Activated naive CD8-positive, alpha-beta T cell treated with anti-CD3 and anti-CD28 coated beads, Interleukin-2, amount 50 U/mL, for 24 hours (primary cell): Measurements from ENCODE around the gene NDE1.
"Not testable (repeated sequence)": the region's sequence is repeated elsewhere in the genome, so short reads cannot be mapped to it uniquely, and the experiment has no call there.

Experiments
- ATAC-seq: fragments of 150-1000 bp; cut with Tn5 transposase; one replicate; pipeline ENCODE4 v1.10.0; 2021
- DNase-seq: peaks from one replicate; pipeline ENCODE4 v3.0.0; 2021
- H3K27ac Mint-ChIP-seq: one replicate; pipeline ENCODE4 v1.8.0; 2021; ENCODE audit warnings: mild to moderate bottlenecking, mixed read lengths
- H3K27me3 Mint-ChIP-seq: one replicate; pipeline ENCODE4 v1.8.0; 2021; ENCODE audit warnings: mixed read lengths
- H3K36me3 Mint-ChIP-seq: one replicate; pipeline ENCODE4 v1.8.0; 2021; ENCODE audit warnings: low read depth, mixed read lengths
- H3K4me1 Mint-ChIP-seq: one replicate; pipeline ENCODE4 v1.8.0; 2021; ENCODE audit warnings: mixed read lengths
- H3K4me3 Mint-ChIP-seq: one replicate; pipeline ENCODE4 v1.8.0; 2021; ENCODE audit warnings: mild to moderate bottlenecking, moderate library complexity, mixed read lengths
- H3K9me3 Mint-ChIP-seq: one replicate; pipeline ENCODE4 v1.8.0; 2021; ENCODE audit warnings: mixed read lengths

NDE1 gene

GRCh38 chr16:15652293-15653001 is 2.4 kb downstream of the NDE1 start:
- DNase-seq (no peak), ATAC-seq (no peak)
- Mint-ChIP-seq H3K9me3 (no peaks in the 10 kb centered on the region), H3K27ac (peak overlapping the region; percentile 56), H3K4me1 (peaks cover 47% of the 10 kb centered on the region), H3K4me3 (peak overlapping the region; percentile 100), H3K36me3 (peaks cover 28% of the 10 kb centered on the region), H3K27me3 (peaks cover 2% of the 10 kb centered on the region)

GRCh38 chr16:15653227-15653626 is 3.2 kb downstream of the NDE1 start:
- no peak for ATAC-seq
- Mint-ChIP-seq H3K27ac (no peak overlapping the region), H3K4me1 (peaks cover 55% of the 10 kb centered on the region), H3K27me3 (peaks cover 2% of the 10 kb centered on the region), H3K4me3 (peak overlapping the region; percentile 100), H3K36me3 (peaks cover 32% of the 10 kb centered on the region), H3K9me3 (no peaks in the 10 kb centered on the region)
- no peak for DNase-seq

GRCh38 chr16:15654591-15654990 is 4.5 kb downstream of the NDE1 start:
- no peak for DNase-seq
- no peak for ATAC-seq
- H3K4me1 Mint-ChIP-seq = peaks cover 60% of the 10 kb centered on the region
- peaks cover 2% of the 10 kb centered on the region for H3K27me3 Mint-ChIP-seq
- no peak overlapping the region for H3K4me3 Mint-ChIP-seq
- H3K9me3 Mint-ChIP-seq = no peaks in the 10 kb centered on the region
- H3K36me3 Mint-ChIP-seq = peaks cover 37% of the 10 kb centered on the region
- H3K27ac Mint-ChIP-seq = no peak overlapping the region

- DNase-seq, H3K27ac Mint-ChIP-seq, H3K27me3 Mint-ChIP-seq, H3K4me3 Mint-ChIP-seq, H3K9me3 Mint-ChIP-seq, ATAC-seq: not testable (repeated sequence)
- Mint-ChIP-seq H3K36me3 (peaks cover 40% of the 10 kb centered on the region), H3K4me1 (peaks cover 63% of the 10 kb centered on the region)
These were observed 5.5 kb downstream of the NDE1 start for GRCh38 chr16:15655561-15655960.

GRCh38 chr16:15658149-15658548 is 8.1 kb downstream of the NDE1 start:
- DNase-seq (no peak), ATAC-seq (peak; percentile 52)
- Mint-ChIP-seq H3K9me3 (no peaks in the 10 kb centered on the region), H3K27me3 (no peaks in the 10 kb centered on the region), H3K36me3 (peaks cover 45% of the 10 kb centered on the region), H3K4me3 (no peak overlapping the region), H3K27ac (no peak overlapping the region), H3K4me1 (peaks cover 51% of the 10 kb centered on the region)

- ATAC-seq (no peak), DNase-seq (no peak)
- peak overlapping the region; percentile 73 for H3K27ac Mint-ChIP-seq
- H3K4me3 Mint-ChIP-seq = no peak overlapping the region
- H3K36me3 Mint-ChIP-seq = peaks cover 42% of the 10 kb centered on the region
- no peaks in the 10 kb centered on the region for H3K9me3 Mint-ChIP-seq
- peaks cover 47% of the 10 kb centered on the region for H3K4me1 Mint-ChIP-seq
- no peaks in the 10 kb centered on the region for H3K27me3 Mint-ChIP-seq
These were observed 8.5 kb downstream of the NDE1 start for GRCh38 chr16:15658556-15658955.

- peaks cover 38% of the 10 kb centered on the region for H3K36me3 Mint-ChIP-seq
- H3K9me3 Mint-ChIP-seq = no peaks in the 10 kb centered on the region
- peaks cover 38% of the 10 kb centered on the region for H3K4me1 Mint-ChIP-seq
- H3K27me3 Mint-ChIP-seq = no peaks in the 10 kb centered on the region
- ATAC-seq = no peak
- H3K27ac Mint-ChIP-seq = no peak overlapping the region
- H3K4me3 Mint-ChIP-seq = no peak overlapping the region
- DNase-seq = no peak
These were observed 10.2 kb downstream of the NDE1 start for GRCh38 chr16:15660203-15660601.

- DNase-seq = no peak
- peaks cover 14% of the 10 kb centered on the region for H3K4me1 Mint-ChIP-seq
- no peak overlapping the region for H3K4me3 Mint-ChIP-seq
- H3K36me3 Mint-ChIP-seq = peaks cover 45% of the 10 kb centered on the region
- no peak for ATAC-seq
- H3K9me3 Mint-ChIP-seq = no peaks in the 10 kb centered on the region
- no peaks in the 10 kb centered on the region for H3K27me3 Mint-ChIP-seq
- no peak overlapping the region for H3K27ac Mint-ChIP-seq
These were observed 15.1 kb downstream of the NDE1 start for GRCh38 chr16:15665107-15665506.

- H3K36me3 Mint-ChIP-seq = peaks cover 45% of the 10 kb centered on the region
These were observed 17.2 kb downstream of the NDE1 start for GRCh38 chr16:15667091-15667742.

GRCh38 chr16:15671530-15672117 is 21.6 kb downstream of the NDE1 start:
- H3K36me3 Mint-ChIP-seq = peaks cover 50% of the 10 kb centered on the region
- H3K4me1 Mint-ChIP-seq = peaks cover 42% of the 10 kb centered on the region
- H3K9me3 Mint-ChIP-seq = no peaks in the 10 kb centered on the region
- DNase-seq (no peak), ATAC-seq (no peak)
- no peaks in the 10 kb centered on the region for H3K27me3 Mint-ChIP-seq
- no peak overlapping the region for H3K4me3 Mint-ChIP-seq
- H3K27ac Mint-ChIP-seq = peak overlapping the region; percentile 95

More at GRCh38 chr16:15667091-15667742, 17.2 kb downstream of the NDE1 start:
- ATAC-seq (no peak), DNase-seq (no peak)
- H3K27me3 Mint-ChIP-seq = no peaks in the 10 kb centered on the region
- H3K27ac Mint-ChIP-seq = no peak overlapping the region
- H3K4me3 Mint-ChIP-seq = no peak overlapping the region
- H3K9me3 Mint-ChIP-seq = no peaks in the 10 kb centered on the region
- peaks cover 13% of the 10 kb centered on the region for H3K4me1 Mint-ChIP-seq

- Mint-ChIP-seq H3K4me1 (peaks cover 42% of the 10 kb centered on the region), H3K27ac (peak overlapping the region; percentile 95), H3K36me3 (peaks cover 46% of the 10 kb centered on the region)
- not testable (repeated sequence) for ATAC-seq, H3K4me3 Mint-ChIP-seq, H3K9me3 Mint-ChIP-seq, DNase-seq, H3K27me3 Mint-ChIP-seq
These were observed 22.1 kb downstream of the NDE1 start for GRCh38 chr16:15672127-15672513.

GRCh38 chr16:15672514-15673167 is 22.6 kb downstream of the NDE1 start:
- Mint-ChIP-seq H3K27me3 (no peaks in the 10 kb centered on the region), H3K27ac (peak overlapping the region; percentile 95), H3K4me3 (peak overlapping the region; percentile 63), H3K4me1 (peaks cover 42% of the 10 kb centered on the region), H3K9me3 (no peaks in the 10 kb centered on the region), H3K36me3 (peaks cover 43% of the 10 kb centered on the region)
- DNase-seq (peak; percentile 50), ATAC-seq (peak; percentile 87)

- no peak for DNase-seq
- H3K36me3 Mint-ChIP-seq = peaks cover 43% of the 10 kb centered on the region
- ATAC-seq = no peak
- H3K4me3 Mint-ChIP-seq = no peak overlapping the region
- peak overlapping the region; percentile 27 for H3K27ac Mint-ChIP-seq
- H3K4me1 Mint-ChIP-seq = peaks cover 42% of the 10 kb centered on the region
- H3K27me3 Mint-ChIP-seq = no peaks in the 10 kb centered on the region
- H3K9me3 Mint-ChIP-seq = no peaks in the 10 kb centered on the region
These were observed 24.5 kb downstream of the NDE1 start for GRCh38 chr16:15674571-15674970.

GRCh38 chr16:15676506-15676905 is 26.5 kb downstream of the NDE1 start:
- no peak for DNase-seq
- H3K27ac Mint-ChIP-seq = no peak overlapping the region
- H3K9me3 Mint-ChIP-seq = no peaks in the 10 kb centered on the region
- ATAC-seq = no peak
- no peak overlapping the region for H3K4me3 Mint-ChIP-seq
- peaks cover 42% of the 10 kb centered on the region for H3K36me3 Mint-ChIP-seq
- H3K27me3 Mint-ChIP-seq = no peaks in the 10 kb centered on the region
- H3K4me1 Mint-ChIP-seq = peaks cover 42% of the 10 kb centered on the region
